ENCODE data around the gene GAMT.

GRCh38 chr19:1432507-1432887 is 31.2 kb upstream of the GAMT start:
- no peak for TF ChIP-seq CTCF (conservative IDR thresholded peaks at IDR 0.05 in 1 of 2, IDR thresholded peaks at IDR 0.05 in 1 of 2; ENCODE audit: low read depth in 1 of 2, low read length in 2 of 2)
- TF ChIP-seq EZH2 (IDR thresholded peaks at IDR 0.05; ENCODE audit: low read length, missing control alignments), result no peak
